Measurements from ENCODE around the gene SC5D. TPM values are rescaled to one million over a fixed set of nuclear protein-coding genes. Genes with fewer than 3 reads are reported as not detected.

SC5D gene
- total and polyA plus RNA-seq, 2 of the 4 experiments (the other 2 are of a cell fraction): 21.3 to 21.7 TPM

DNA sequence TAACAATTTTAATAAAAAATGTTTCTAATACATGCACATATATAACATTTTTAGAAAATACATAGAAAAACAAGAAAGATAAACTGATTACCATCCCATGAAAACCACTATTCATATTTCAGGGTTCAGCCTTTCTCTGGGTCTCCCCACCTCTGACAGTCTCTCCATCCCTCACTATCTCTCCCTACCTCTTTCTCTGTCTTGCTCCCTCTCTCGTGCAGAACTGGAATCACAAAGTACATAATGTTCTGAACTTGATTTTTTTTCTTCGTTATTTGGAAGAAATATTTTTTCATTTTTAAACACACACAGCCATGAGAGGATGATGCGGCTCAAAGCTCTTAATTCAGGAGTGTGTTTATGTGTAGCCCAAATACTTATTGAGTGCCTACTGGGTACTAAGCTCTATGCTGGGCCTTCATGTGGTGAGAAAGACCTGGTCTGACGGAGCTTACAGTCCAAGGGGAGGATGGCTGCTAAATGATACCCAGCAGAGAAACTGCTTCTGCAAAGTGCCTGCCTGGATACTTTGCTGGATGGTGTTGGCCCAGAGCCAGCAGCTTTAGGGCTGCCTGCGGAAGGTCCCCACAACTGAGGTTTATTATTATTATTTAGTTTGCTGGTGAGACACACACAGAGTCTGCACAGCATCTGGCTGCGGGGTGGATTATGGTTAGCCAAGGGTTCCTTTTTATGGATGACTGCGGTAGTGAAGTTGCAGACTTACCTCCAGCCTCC, 42.6 kb downstream of the SC5D start:
- no peak overlapping the region for H3K4ac ChIP-seq (ENCODE audit: low read depth, low read length)
- H3K4me1 ChIP-seq (ENCODE audit: control insufficient read depth, insufficient read depth, low read length): no peaks in the 10 kb centered on the region
- peaks cover 43% of the 10 kb centered on the region for H3K27me3 ChIP-seq (ENCODE audit: control insufficient read depth, insufficient read depth, low read length)
- H2AK5ac ChIP-seq (ENCODE audit: low read depth, low read length): no peak overlapping the region
- H3K18ac ChIP-seq (ENCODE audit: low read depth, low read length): no peak overlapping the region
- in situ Hi-C loops (cut with MboI; ENCODE audit: low sequenced_read_pairs): no loop called here
- ATAC-seq (ENCODE audit: low read depth) (no peak), DNase-seq (no peak)
- dilution Hi-C loops (cut with HindIII; ENCODE audit: low sequenced_read_pairs, unreplicated experiment): no loop called here
- no CpG with 5 or more reads among the region's 7 CpGs for WGBS, 2 experiments (ENCODE audit: extremely low coverage in 2 of 2, insufficient read length in 1 of 2)
- ChIA-PET POLR2A (ENCODE audit: unreplicated experiment) (no interaction called here), CTCF (interaction anchor here (0.7 kb wide), 1 partner anchor 1005 kb away, joined by 3 read pairs; no protein-coding TSS in a partner anchor)
- no peak overlapping the region for H3K4me3 ChIP-seq (ENCODE audit: insufficient read depth, low read depth, low read length)
- no peak overlapping the region for H2BK20ac ChIP-seq (ENCODE audit: low read depth, low read length)
- H3K36me3 ChIP-seq (ENCODE audit: control insufficient read depth, insufficient read depth, low read length): no peaks in the 10 kb centered on the region
- H2BK120ac ChIP-seq (ENCODE audit: low read depth, low read length): no peak overlapping the region
- TF ChIP-seq CHD1 (IDR thresholded peaks at IDR 0.05; ENCODE audit: low read depth, low read length) (no peak), RCOR1 (IDR thresholded peaks at IDR 0.05; ENCODE audit: insufficient replicate concordance, low read length) (no peak), MAFK (IDR thresholded peaks at IDR 0.05; ENCODE audit: low read depth, low read length) (no peak), NFE2L2 (IDR thresholded peaks at IDR 0.05; ENCODE audit: low read depth, low read length) (no peak), FOS (IDR thresholded peaks at IDR 0.05; ENCODE audit: low read depth, low read length) (no peak), SMC3 (IDR thresholded peaks at IDR 0.05; ENCODE audit: low read depth, low read length) (no peak), MXI1 (IDR thresholded peaks at IDR 0.05; ENCODE audit: borderline replicate concordance, low read depth, low read length) (no peak), MAZ (IDR thresholded peaks at IDR 0.05; ENCODE audit: borderline replicate concordance, low read depth, low read length) (no peak), POLR2A (IDR thresholded peaks at IDR 0.05; ENCODE audit: low read depth, low read length) (no peak), CEBPB (IDR thresholded peaks at IDR 0.05; ENCODE audit: low read depth, low read length) (no peak), BHLHE40 (IDR thresholded peaks at IDR 0.05; ENCODE audit: low read depth, low read length) (no peak)
- TF ChIP-seq, protein P1, sequence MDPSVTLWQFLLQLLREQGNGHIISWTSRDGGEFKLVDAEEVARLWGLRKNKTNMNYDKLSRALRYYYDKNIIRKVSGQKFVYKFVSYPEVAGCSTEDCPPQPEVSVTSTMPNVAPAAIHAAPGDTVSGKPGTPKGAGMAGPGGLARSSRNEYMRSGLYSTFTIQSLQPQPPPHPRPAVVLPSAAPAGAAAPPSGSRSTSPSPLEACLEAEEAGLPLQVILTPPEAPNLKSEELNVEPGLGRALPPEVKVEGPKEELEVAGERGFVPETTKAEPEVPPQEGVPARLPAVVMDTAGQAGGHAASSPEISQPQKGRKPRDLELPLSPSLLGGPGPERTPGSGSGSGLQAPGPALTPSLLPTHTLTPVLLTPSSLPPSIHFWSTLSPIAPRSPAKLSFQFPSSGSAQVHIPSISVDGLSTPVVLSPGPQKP (IDR thresholded peaks at IDR 0.05; ENCODE audit: borderline replicate concordance, low read depth, low read length): no peak
- TF ChIP-seq, protein P2, sequence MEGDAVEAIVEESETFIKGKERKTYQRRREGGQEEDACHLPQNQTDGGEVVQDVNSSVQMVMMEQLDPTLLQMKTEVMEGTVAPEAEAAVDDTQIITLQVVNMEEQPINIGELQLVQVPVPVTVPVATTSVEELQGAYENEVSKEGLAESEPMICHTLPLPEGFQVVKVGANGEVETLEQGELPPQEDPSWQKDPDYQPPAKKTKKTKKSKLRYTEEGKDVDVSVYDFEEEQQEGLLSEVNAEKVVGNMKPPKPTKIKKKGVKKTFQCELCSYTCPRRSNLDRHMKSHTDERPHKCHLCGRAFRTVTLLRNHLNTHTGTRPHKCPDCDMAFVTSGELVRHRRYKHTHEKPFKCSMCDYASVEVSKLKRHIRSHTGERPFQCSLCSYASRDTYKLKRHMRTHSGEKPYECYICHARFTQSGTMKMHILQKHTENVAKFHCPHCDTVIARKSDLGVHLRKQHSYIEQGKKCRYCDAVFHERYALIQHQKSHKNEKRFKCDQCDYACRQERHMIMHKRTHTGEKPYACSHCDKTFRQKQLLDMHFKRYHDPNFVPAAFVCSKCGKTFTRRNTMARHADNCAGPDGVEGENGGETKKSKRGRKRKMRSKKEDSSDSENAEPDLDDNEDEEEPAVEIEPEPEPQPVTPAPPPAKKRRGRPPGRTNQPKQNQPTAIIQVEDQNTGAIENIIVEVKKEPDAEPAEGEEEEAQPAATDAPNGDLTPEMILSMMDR (conservative IDR thresholded peaks at IDR 0.05; ENCODE audit: low read depth, low read length): no peak
- TF ChIP-seq, protein P3, sequence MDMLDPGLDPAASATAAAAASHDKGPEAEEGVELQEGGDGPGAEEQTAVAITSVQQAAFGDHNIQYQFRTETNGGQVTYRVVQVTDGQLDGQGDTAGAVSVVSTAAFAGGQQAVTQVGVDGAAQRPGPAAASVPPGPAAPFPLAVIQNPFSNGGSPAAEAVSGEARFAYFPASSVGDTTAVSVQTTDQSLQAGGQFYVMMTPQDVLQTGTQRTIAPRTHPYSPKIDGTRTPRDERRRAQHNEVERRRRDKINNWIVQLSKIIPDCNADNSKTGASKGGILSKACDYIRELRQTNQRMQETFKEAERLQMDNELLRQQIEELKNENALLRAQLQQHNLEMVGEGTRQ (IDR thresholded peaks at IDR 0.05; ENCODE audit: low read depth, low read length): no peak
- H3K9me1 ChIP-seq (ENCODE audit: insufficient read depth, low read length): no peaks in the 10 kb centered on the region
- H4K5ac ChIP-seq (ENCODE audit: low read depth, low read length): no peak overlapping the region
- intact Hi-C loops (cut with micrococcal nuclease): no loop called here
- no peak overlapping the region for H3K56ac ChIP-seq (ENCODE audit: extremely low read depth, insufficient read depth, low read length)
- BruUV-seq (replicated peaks): no TSS peak
- H4K8ac ChIP-seq (ENCODE audit: low read depth in 2 of 2, low read length in 2 of 2): no peak overlapping the region
- no peaks in the 10 kb centered on the region for H4K20me1 ChIP-seq (ENCODE audit: insufficient read depth, low read length)
- no peak overlapping the region for H3K23ac ChIP-seq (ENCODE audit: low read depth, low read length)
- no peak overlapping the region for H2AFZ ChIP-seq (replicated peaks; ENCODE audit: low read length, poor library complexity)
- no peak overlapping the region for H3K9ac ChIP-seq (ENCODE audit: low read depth, low read length)
- no peak overlapping the region for H2BK5ac ChIP-seq (ENCODE audit: low read depth, low read length, poor library complexity, severe bottlenecking)
- no peak overlapping the region for H3K4me2 ChIP-seq (ENCODE audit: low read depth, low read length)
- H3K79me1 ChIP-seq (ENCODE audit: low read depth in 1 of 2, low read length in 2 of 2): no peaks in the 10 kb centered on the region
- no peak overlapping the region for H2BK15ac ChIP-seq (ENCODE audit: low read depth, low read length)
- no peak overlapping the region for H4K91ac ChIP-seq (ENCODE audit: insufficient read depth, low read depth, low read length)
- no peak overlapping the region for H3K14ac ChIP-seq (replicated peaks; ENCODE audit: low read depth, low read length)
- H2AK9ac ChIP-seq (replicated peaks; ENCODE audit: low read depth, low read length, poor library complexity): no peak overlapping the region
- H3K27ac ChIP-seq (ENCODE audit: insufficient read depth, low read length): no peak overlapping the region
- H3K9me3 ChIP-seq (ENCODE audit: control insufficient read depth, insufficient read depth, low read length): no peaks in the 10 kb centered on the region
